ENCODE data around the gene CACNA1C.
"Not testable (repeated sequence)": the region's sequence is repeated elsewhere in the genome, so short reads cannot be mapped to it uniquely, and the experiment has no call there.

Gene CACNA1C

GRCh38 chr12:2112401-2112800 is 59.6 kb downstream of the CACNA1C start:
- no peak for DNase-seq (ENCODE audit: low read depth in 2 of 2)

GRCh38 chr12:2113119-2113912 is 60.5 kb downstream of the CACNA1C start:
- DNase-seq (ENCODE audit: low read depth in 2 of 2), result no peak

- DNase-seq (ENCODE audit: low read depth in 2 of 2), result no peak
Observed at GRCh38 chr12:2114071-2114470, 61.3 kb downstream of the CACNA1C start.

- no peak for DNase-seq (ENCODE audit: low read depth in 2 of 2)
Observed at GRCh38 chr12:2115101-2115845, 62.5 kb downstream of the CACNA1C start.

- DNase-seq (ENCODE audit: low read depth in 2 of 2), result no peak
Observed at GRCh38 chr12:2117541-2117940, 64.8 kb downstream of the CACNA1C start.

- DNase-seq (ENCODE audit: low read depth in 2 of 2), result no peak
Observed at GRCh38 chr12:2118061-2118460, 65.3 kb downstream of the CACNA1C start.

- DNase-seq (ENCODE audit: low read depth in 2 of 2), result no peak
Observed at GRCh38 chr12:2118481-2119255, 65.9 kb downstream of the CACNA1C start.

GRCh38 chr12:2119266-2119665 is 66.5 kb downstream of the CACNA1C start:
- DNase-seq (ENCODE audit: low read depth in 2 of 2), result no peak

GRCh38 chr12:2120982-2121758 is 68.4 kb downstream of the CACNA1C start:
- no peak for DNase-seq (ENCODE audit: low read depth in 2 of 2)

- no peak for DNase-seq (ENCODE audit: low read depth in 2 of 2)
Observed at GRCh38 chr12:2124466-2125023, 71.8 kb downstream of the CACNA1C start.

GRCh38 chr12:2125651-2126522 is 73.1 kb downstream of the CACNA1C start:
- DNase-seq (ENCODE audit: low read depth in 2 of 2), result no peak

GRCh38 chr12:2126676-2127406 is 74.1 kb downstream of the CACNA1C start:
- no peak for DNase-seq (ENCODE audit: low read depth in 2 of 2)

- DNase-seq (ENCODE audit: low read depth in 2 of 2), result no peak
Observed at GRCh38 chr12:2129076-2129475, 76.3 kb downstream of the CACNA1C start.

- not testable (repeated sequence) for DNase-seq (ENCODE audit: low read depth in 2 of 2)
Observed at GRCh38 chr12:2135661-2136418, 83.1 kb downstream of the CACNA1C start.

- DNase-seq (ENCODE audit: low read depth in 2 of 2), result no peak
Observed at GRCh38 chr12:2136901-2137300, 84.1 kb downstream of the CACNA1C start.

GRCh38 chr12:2137711-2138110 is 84.9 kb downstream of the CACNA1C start:
- DNase-seq (ENCODE audit: low read depth in 2 of 2), result no peak

GRCh38 chr12:2138294-2138693 is 85.5 kb downstream of the CACNA1C start:
- DNase-seq (ENCODE audit: low read depth in 2 of 2), result no peak

- no peak for DNase-seq (ENCODE audit: low read depth in 2 of 2)
Observed at GRCh38 chr12:2138871-2139308, 86.1 kb downstream of the CACNA1C start.

- no peak for DNase-seq (ENCODE audit: low read depth in 2 of 2)
Observed at GRCh38 chr12:2139651-2140050, 86.9 kb downstream of the CACNA1C start.
